CD4-positive, alpha-beta T cell treated with Interleukin-10 for 1 hour (primary cell): ENCODE data around the gene SAT1.

ENCODE experiments used
- DNase-seq: peaks from one replicate; pipeline ENCODE4 v3.0.0-alpha.2; 2020

The SAT1 gene

DNA sequence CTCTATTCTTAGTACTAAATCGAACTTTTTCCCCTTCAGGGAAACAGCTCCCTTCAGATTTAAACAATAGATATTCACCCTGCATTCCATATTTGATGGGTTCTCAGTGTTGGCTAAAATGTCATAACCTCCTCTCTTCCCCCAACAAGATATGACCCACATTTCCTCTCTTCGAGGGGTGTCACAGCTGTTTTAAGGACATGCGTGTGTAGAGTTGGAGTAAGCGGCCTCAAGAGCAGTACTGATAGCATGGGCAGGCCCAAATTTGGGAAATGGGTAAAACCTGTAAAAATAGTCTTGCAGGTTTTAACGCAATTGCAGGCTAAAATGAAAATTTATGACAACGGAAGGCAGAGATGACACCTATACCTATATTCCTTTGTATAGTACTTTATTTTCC is 28.7 kb downstream of the SAT1 start:
- DNase-seq, result no peak

DNA sequence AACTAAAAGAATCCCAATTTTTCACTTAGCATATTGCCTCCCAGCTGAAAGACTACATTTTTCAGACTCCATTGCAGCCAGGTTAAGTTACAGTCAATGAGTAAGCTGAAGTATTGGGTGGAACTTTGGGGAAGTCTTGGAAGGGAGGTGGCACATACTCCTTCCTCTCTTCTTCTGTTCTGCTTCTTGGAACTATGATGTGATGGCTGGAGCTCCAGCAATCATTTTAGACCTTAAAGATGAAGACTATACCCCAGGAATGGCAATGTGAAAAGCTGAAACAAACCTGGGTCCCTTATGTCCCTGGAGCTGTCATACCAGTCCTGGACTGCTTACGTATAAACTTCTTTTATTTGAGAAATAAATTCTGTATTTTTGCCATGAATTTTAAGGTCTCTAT is 30.8 kb downstream of the SAT1 start:
- no peak for DNase-seq

DNA sequence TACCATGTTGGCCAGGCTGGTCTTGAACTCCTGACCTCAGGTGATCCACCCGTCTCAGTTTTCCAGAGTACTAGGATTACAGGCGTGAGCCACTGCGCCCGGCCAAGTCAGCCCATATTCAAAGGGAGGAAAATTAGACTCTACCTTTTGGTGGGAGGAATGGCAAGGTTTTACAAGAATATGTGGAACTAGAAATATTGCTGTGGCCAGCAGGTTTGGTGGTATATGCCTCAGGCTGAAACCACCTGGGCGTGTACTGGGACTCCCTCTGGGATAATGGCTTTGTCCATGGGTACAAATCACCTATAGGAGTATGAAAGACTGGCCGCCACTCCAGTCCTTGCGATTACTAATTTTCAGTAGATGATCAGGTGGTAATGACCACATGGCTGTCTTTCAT is 32.4 kb downstream of the SAT1 start:
- DNase-seq, result no peak

- DNase-seq, result no peak
Measured at GRCh38 chrX:23816179-23816578, 33.2 kb downstream of the SAT1 start.

DNA sequence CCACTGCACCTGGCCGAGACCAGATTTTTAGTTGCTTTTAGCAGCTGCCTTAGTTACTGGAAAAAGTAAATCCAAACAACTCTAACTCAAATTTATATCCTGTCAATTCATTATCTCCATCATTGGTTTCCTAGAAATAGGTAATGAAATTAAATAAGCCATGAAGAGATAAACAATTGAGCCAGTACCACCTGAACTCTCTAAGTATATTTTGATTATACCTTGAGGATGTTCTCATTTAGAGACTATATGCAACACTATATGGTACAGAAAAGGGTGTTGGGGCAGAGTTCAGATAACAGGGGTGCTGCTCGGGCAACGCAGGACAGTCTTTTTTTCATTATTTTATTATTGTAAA is 35.0 kb downstream of the SAT1 start:
- no peak for DNase-seq

DNA sequence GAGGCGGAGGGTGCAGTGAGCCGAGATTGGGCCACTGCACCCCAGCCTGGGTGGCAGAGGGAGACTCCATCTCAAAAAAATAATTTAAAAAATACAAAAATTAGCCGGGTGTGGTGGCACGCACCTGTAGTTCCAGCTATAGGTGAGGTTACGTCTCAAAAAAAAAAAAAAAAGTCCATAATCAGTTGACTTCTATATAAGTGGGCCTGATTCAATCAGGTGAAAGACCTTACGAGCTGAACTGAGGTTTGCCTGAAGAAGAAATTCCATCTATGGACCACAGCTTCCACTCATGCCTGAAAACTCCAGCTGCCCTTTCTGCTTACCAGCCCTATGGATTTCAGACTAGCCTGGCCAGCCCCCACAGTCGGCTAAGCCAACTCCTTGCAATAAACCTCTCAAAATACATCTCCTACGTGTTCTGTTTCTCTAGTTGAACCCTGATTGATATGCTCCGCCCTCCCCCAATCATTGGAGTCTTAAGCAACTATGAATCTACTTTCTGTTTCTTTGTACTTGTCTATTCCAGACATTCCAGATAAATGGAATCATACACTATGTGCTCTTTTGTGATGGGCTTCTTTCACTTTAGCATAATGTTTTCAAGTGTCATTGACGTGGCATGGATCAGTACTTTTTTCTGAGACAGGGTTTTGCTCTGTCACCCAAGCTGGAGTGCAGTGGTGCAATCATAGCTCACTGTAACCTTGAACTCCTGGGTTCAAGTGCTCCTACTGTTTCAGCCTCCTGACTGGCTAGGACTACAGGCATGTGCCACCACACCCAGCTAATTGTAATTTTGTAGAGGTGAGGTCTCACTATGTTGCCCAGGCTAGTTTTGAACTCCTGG is 36.6 kb downstream of the SAT1 start:
- DNase-seq, result no peak

GRCh38 chrX:23820235-23820782 is 37.3 kb downstream of the SAT1 start:
- no peak for DNase-seq

- no peak for DNase-seq
Measured at GRCh38 chrX:23821847-23822246, 38.9 kb downstream of the SAT1 start.

DNA sequence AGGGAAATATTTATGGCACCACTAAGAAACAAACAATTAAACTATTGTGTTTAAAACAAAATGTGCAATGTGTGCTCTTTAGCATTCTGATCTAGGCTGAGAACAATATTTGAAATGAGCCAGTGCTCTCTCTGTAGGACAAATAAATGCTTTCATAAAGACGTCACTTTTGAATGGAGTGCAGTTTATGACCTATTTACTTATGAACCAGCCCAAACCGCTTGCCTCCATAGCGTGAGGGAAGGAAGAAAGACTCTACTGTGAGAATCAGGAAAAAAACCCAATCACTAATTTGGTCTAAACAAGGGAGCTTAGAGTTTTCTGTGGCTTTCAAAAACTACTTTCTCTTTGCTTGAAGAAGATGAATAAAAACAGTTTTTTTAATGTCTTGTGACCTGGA is 39.4 kb downstream of the SAT1 start:
- no peak for DNase-seq

- DNase-seq, result no peak
Measured at GRCh38 chrX:23822841-23823240, 39.9 kb downstream of the SAT1 start.

DNA sequence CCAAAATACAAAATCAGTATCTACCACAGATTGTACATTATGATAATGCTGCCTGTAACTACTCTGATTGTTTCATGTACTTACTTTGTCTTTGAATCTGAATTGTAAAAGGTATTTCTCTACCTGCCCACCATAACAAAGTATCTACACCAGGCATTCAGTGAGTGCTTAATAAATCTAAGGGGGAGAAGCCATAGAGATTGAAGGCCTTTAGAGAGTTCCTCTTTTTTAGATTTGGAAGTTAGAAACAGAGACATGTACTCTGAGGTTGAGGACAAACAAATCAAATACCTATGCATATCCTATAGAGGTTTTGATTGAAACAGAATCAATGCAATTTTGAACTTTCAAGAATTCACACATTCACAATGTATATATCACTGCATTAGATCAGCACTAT is 42.7 kb downstream of the SAT1 start:
- DNase-seq, result no peak

- DNase-seq, result no peak
Measured at GRCh38 chrX:23826216-23826615, 43.2 kb downstream of the SAT1 start.

DNA sequence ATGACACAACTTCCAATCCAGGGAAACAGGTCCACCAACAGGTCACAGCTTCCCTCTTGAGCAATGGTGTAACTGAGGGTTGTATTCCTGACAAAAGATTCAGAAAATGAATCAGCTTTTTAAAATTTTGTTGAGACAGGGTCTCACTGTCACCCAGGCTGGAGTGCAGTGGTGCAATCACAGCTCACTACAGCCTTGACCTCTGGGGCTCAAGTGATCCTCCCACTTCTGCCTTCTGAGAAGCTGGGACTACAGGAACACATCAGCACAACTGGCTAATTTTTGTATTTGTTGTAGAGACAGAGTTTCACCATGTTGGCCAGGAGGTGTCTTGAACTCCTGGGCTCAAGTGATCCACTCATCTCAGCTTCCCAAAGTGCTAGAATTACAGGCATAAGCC is 43.7 kb downstream of the SAT1 start:
- DNase-seq, result no peak

- no peak for DNase-seq
Measured at GRCh38 chrX:23828881-23829280, 45.9 kb downstream of the SAT1 start.

DNA sequence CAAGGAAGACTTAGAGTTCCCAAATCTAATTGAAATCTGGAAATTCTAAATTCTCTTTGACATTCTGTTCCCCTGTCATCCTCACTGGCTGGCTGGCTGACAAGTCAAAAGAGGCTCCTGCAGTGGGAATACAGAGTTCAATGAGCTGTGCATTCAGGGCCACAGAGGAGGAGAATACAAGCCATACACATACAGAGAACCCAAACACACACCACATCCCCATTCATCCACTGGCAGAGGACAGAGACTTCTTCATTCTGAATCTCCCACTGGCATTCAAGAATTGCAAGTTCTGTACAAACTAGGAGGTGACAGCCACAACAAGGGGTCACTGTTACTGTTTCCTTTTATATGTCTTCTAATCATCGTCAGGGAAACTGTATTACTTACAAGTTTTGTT is 49.7 kb downstream of the SAT1 start:
- DNase-seq, result no peak
